Measurements from ENCODE around the gene LMTK3. TPM values are rescaled to one million over a fixed set of nuclear protein-coding genes. Genes with fewer than 3 reads are reported as not detected.

LMTK3 gene
- total RNA-seq, 1 donor from 2014 or later: 0.32 TPM

DNA sequence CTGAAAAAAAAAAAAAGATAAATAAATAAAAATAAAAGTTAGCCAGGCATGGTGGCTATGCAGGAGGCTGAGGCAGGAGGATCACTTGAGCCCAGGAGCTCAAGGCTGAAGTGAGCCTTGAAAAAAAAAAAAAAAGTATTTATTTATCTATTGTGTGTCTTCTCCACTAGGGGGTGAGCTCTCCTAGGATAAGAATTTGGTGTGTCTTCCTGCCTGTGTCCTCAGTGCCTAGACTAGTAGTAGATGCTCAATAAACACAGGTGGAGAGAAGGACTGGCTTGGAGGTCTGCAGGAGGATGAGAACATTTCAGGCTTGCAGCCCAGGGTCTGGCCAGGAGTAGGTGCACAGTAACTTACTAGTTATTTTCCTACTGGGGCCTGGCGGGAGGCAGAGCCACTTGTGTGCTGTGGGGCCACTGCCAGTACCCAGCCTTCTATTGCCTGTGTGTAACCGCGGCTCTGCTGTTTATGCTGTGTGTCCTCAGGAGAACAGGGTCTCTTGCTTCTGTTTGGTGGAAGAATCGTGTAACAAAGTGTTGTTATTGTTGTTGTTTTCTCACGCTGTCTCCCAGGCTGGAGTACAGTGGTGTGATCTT is 5.4 kb downstream of the LMTK3 start:
- no peaks in the 10 kb centered on the region for H3K36me3 Mint-ChIP-seq (ENCODE audit: unreplicated experiment)
- no peaks in the 10 kb centered on the region for H3K9me3 Mint-ChIP-seq (ENCODE audit: unreplicated experiment)
- TF ChIP-seq, protein P1, sequence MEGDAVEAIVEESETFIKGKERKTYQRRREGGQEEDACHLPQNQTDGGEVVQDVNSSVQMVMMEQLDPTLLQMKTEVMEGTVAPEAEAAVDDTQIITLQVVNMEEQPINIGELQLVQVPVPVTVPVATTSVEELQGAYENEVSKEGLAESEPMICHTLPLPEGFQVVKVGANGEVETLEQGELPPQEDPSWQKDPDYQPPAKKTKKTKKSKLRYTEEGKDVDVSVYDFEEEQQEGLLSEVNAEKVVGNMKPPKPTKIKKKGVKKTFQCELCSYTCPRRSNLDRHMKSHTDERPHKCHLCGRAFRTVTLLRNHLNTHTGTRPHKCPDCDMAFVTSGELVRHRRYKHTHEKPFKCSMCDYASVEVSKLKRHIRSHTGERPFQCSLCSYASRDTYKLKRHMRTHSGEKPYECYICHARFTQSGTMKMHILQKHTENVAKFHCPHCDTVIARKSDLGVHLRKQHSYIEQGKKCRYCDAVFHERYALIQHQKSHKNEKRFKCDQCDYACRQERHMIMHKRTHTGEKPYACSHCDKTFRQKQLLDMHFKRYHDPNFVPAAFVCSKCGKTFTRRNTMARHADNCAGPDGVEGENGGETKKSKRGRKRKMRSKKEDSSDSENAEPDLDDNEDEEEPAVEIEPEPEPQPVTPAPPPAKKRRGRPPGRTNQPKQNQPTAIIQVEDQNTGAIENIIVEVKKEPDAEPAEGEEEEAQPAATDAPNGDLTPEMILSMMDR (IDR thresholded peaks at IDR 0.05): peak; percentile 54
- H3K4me3 Mint-ChIP-seq (ENCODE audit: unreplicated experiment): no peak overlapping the region
- H3K27me3 Mint-ChIP-seq (ENCODE audit: unreplicated experiment): peaks cover 9% of the 10 kb centered on the region
- peaks cover 8% of the 10 kb centered on the region for H3K4me1 Mint-ChIP-seq (ENCODE audit: unreplicated experiment)
- DNase-seq (ENCODE audit: extremely low spot score, unreplicated experiment): no peak
- no peak overlapping the region for H3K27ac Mint-ChIP-seq (ENCODE audit: unreplicated experiment)

DNA sequence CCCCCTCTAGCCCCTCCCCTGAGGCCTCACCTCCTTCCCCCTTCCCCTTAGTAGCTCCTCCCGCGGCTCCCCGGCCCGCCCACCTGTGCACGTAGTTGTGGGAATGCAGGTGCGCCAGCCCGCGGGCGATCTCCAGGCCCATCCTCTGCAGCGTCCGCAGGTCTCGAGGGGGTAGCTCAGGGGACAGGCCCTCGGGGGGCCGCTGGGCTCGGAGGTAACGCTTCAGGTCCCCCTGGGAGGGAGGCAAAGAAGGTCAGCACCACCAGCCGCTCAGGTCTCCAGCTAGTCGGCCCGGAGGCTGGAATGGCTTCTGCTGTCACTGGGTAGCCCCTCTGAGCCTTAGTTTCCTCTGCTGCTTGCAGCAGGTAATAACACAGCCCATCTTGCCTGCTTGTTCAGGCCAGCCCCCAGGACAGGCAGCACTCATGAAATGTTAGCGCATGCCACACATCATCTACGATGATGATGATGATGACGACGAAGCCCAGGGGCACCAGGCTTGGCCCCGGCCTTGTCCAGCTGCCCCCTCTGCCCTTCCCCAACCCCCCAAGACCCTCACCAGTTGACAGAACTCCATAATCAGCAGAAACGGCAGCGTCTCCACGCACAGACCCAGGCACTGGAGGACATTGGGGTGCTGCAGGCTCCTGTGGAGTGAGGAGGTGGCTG is 9.2 kb downstream of the LMTK3 start:
- peaks cover 6% of the 10 kb centered on the region for H3K4me1 Mint-ChIP-seq (ENCODE audit: unreplicated experiment)
- H3K27me3 Mint-ChIP-seq (ENCODE audit: unreplicated experiment): peaks cover 11% of the 10 kb centered on the region
- H3K9me3 Mint-ChIP-seq (ENCODE audit: unreplicated experiment): no peaks in the 10 kb centered on the region
- H3K36me3 Mint-ChIP-seq (ENCODE audit: unreplicated experiment): no peaks in the 10 kb centered on the region
- TF ChIP-seq, protein P1 (IDR thresholded peaks at IDR 0.05): no peak
- no peak overlapping the region for H3K4me3 Mint-ChIP-seq (ENCODE audit: unreplicated experiment)
- H3K27ac Mint-ChIP-seq (ENCODE audit: unreplicated experiment): no peak overlapping the region
- no peak for DNase-seq (ENCODE audit: extremely low spot score, unreplicated experiment)

- Mint-ChIP-seq H3K4me1 (ENCODE audit: unreplicated experiment) (peaks cover 6% of the 10 kb centered on the region), H3K36me3 (ENCODE audit: unreplicated experiment) (no peaks in the 10 kb centered on the region), H3K27ac (ENCODE audit: unreplicated experiment) (no peak overlapping the region), H3K27me3 (ENCODE audit: unreplicated experiment) (peaks cover 11% of the 10 kb centered on the region), H3K9me3 (ENCODE audit: unreplicated experiment) (no peaks in the 10 kb centered on the region), H3K4me3 (ENCODE audit: unreplicated experiment) (no peak overlapping the region)
- TF ChIP-seq, protein P1 (IDR thresholded peaks at IDR 0.05): no peak
- DNase-seq (ENCODE audit: extremely low spot score, unreplicated experiment): no peak
Observed at GRCh38 chr19:48501494-48502349, 9.9 kb downstream of the LMTK3 start.

DNA sequence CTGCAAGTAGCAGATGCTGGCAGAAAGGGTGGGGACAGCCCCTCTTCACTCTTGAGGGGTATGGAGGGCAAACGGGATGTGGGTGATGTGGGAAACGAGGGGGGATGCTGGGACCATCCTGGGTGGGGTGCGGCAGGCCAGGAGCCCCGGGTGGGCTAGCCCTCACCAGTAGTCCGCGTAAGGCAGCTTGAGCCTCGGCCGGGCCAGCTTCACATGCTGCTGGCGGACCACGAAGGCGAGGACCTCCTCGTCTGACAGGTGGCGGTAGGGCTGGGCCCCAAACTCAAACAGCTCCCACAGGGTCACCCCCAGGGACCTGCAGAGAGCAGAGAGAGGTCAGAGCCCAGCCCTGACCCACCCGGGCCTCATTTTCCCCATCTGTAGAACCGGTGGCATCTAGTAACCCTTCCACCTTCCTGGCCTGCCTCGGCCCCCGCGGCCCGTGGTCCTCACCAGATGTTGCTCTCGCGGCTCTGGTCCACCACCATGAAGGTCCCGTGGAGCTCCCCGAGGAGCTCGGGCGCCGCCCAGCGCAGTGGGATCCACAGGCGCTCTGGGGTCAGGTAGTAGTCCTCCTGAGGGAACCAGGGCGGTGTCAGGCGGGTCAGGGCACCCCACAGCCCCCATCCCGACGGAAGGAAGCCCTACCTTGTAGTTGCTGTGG is 10.7 kb downstream of the LMTK3 start:
- DNase-seq (ENCODE audit: extremely low spot score, unreplicated experiment): no peak
- H3K9me3 Mint-ChIP-seq (ENCODE audit: unreplicated experiment): no peaks in the 10 kb centered on the region
- peaks cover 11% of the 10 kb centered on the region for H3K27me3 Mint-ChIP-seq (ENCODE audit: unreplicated experiment)
- TF ChIP-seq, protein P1 (IDR thresholded peaks at IDR 0.05): no peak
- no peak overlapping the region for H3K27ac Mint-ChIP-seq (ENCODE audit: unreplicated experiment)
- H3K4me1 Mint-ChIP-seq (ENCODE audit: unreplicated experiment): peaks cover 6% of the 10 kb centered on the region
- no peak overlapping the region for H3K4me3 Mint-ChIP-seq (ENCODE audit: unreplicated experiment)
- H3K36me3 Mint-ChIP-seq (ENCODE audit: unreplicated experiment): no peaks in the 10 kb centered on the region

Data from osteocyte (in vitro differentiated cells).